RPMI8226 (cell line): ENCODE measurements around the gene KRT81.
A peak's percentile ranks its signal among the peaks of the same experiment; 100 is the strongest.

Experiments
- DNase-seq: peaks from one replicate; pipeline ENCODE4 v3.0.0-alpha.2; 2015

The KRT81 gene

DNA sequence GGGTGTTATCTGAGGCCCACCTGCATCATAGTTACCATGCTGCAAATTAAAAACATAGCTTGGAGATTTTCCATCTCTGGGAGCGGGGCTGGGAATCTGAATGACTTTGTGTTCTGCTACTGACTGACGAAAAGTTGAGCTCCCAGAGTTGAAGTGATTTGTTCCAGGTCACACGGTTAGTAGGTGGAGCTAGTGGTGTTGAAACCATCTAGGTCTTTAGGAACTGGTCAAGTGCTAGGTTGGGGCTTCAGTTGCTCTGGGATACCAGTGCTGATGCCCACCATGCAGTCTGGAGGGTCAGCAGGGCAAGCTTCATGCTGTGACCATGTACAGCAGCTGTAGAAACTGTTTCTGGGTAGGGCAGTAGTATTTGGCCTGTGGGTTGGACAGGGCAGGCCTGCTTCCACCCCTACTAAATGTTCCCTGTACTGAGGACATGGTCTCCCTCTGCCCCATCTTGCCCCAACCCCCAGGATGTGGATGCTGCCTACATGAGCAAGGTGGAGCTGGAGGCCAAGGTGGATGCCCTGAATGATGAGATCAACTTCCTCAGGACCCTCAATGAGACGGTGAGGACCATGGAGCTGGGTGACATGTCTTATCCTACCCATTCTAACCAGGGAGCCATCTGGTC is 53.0 kb downstream of the KRT81 start:
- DNase-seq, result no peak

- DNase-seq, result peak; percentile 42
Observed at GRCh38 chr12:52236386-52237050, 54.8 kb downstream of the KRT81 start.
